Urothelium cell line (cell line): Measurements from ENCODE around the gene CUEDC1.

ENCODE experiments used
- DNase-seq: peaks from one replicate; pipeline ENCODE4 v3.0.0; 2011; ENCODE audit warnings: low spot score, mixed read lengths
- FAIRE-seq: peaks from 2 replicates; lab custom pipeline; 2011; peaks lifted over from hg19 to GRCh38; lab: Jason Lieb, UNC

Gene CUEDC1

GRCh38 chr17:57918017-57918895 lies 37.0 kb downstream of the CUEDC1 start:
- FAIRE-seq (no peak), DNase-seq (no peak)

- no peak for DNase-seq
- FAIRE-seq, result no peak
Measured at GRCh38 chr17:57916925-57917858, 38.0 kb downstream of the CUEDC1 start.

- FAIRE-seq (peak; percentile 56), DNase-seq (no peak)
Measured at GRCh38 chr17:57915985-57916757, 39.0 kb downstream of the CUEDC1 start.

- FAIRE-seq, result no peak
- no peak for DNase-seq
Measured at GRCh38 chr17:57915544-57915943, 39.7 kb downstream of the CUEDC1 start.

- DNase-seq, result no peak
- no peak for FAIRE-seq
Measured at GRCh38 chr17:57914273-57915142, 40.7 kb downstream of the CUEDC1 start.

GRCh38 chr17:57913575-57914272 lies 41.5 kb downstream of the CUEDC1 start:
- FAIRE-seq, result peak; percentile 56
- no peak for DNase-seq

- DNase-seq, result peak; percentile 93
- FAIRE-seq, result peak; percentile 98
Measured at GRCh38 chr17:57911834-57912673, 43.2 kb downstream of the CUEDC1 start.

GRCh38 chr17:57910462-57911420 lies 44.5 kb downstream of the CUEDC1 start:
- DNase-seq (no peak), FAIRE-seq (no peak)

GRCh38 chr17:57909551-57909950 lies 45.7 kb downstream of the CUEDC1 start:
- FAIRE-seq (no peak), DNase-seq (no peak)

- no peak for FAIRE-seq
- DNase-seq, result no peak
Measured at GRCh38 chr17:57908278-57908677, 46.9 kb downstream of the CUEDC1 start.

- FAIRE-seq, result peak; percentile 35
- DNase-seq, result no peak
Measured at GRCh38 chr17:57906910-57907309, 48.3 kb downstream of the CUEDC1 start.

- no peak for FAIRE-seq
- no peak for DNase-seq
Measured at GRCh38 chr17:57905875-57906455, 49.2 kb downstream of the CUEDC1 start.

GRCh38 chr17:57903961-57904360 lies 51.3 kb downstream of the CUEDC1 start:
- FAIRE-seq, result no peak
- no peak for DNase-seq

- FAIRE-seq (peak; percentile 48), DNase-seq (peak; percentile 91)
Measured at GRCh38 chr17:57902800-57903759, 52.1 kb downstream of the CUEDC1 start.

GRCh38 chr17:57902117-57902799 lies 53.0 kb downstream of the CUEDC1 start:
- peak; percentile 20 for FAIRE-seq
- DNase-seq, result no peak
